ENCODE data around the gene PAXX.

The PAXX gene

DNA sequence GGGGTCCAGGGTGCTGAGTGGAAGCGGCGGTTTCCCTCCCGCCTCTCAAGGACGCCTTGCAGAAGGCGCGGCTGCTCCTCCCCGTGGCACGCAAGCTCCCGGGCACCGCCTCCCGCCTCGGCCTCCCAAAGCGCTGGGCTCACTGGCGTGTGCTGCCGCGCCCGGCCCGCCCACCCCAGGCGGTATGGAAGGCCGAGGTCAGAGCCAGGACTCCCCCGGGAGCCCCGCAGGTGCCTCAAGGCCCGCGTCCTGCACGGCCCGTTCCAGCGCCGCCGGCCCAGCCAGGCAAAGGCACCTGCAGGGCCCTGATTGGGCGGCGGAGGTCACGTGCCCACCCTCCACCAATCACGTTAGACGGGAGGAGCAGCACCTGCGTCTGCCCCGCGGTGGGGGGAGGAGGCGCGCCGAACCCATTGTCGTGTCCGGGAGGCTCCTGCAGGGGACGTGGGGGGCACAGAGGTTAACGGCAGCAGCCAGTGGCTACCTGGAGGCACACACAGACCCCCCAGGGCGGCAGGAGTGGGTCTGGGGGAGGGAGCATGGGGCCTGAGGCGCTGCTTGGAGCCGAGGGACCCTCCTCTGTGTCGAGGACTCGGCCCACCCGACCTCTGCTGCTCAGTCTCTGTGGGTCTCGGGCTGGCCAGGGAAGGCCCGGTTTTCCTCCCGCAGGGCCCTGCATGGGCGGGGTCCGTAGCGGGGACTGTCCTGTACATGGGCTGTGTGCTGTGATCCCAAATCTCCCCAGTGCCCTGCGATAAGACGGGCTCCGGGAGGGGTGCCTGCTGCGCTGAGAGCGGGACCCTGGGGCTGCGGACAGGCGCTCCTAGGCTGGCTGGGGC is 42.2 kb upstream of the PAXX start:
- Mint-ChIP-seq H3K27ac (peak overlapping the region; percentile 85), H3K4me3 (peak overlapping the region; percentile 84)
- peak; percentile 99 for DNase-seq

DNA sequence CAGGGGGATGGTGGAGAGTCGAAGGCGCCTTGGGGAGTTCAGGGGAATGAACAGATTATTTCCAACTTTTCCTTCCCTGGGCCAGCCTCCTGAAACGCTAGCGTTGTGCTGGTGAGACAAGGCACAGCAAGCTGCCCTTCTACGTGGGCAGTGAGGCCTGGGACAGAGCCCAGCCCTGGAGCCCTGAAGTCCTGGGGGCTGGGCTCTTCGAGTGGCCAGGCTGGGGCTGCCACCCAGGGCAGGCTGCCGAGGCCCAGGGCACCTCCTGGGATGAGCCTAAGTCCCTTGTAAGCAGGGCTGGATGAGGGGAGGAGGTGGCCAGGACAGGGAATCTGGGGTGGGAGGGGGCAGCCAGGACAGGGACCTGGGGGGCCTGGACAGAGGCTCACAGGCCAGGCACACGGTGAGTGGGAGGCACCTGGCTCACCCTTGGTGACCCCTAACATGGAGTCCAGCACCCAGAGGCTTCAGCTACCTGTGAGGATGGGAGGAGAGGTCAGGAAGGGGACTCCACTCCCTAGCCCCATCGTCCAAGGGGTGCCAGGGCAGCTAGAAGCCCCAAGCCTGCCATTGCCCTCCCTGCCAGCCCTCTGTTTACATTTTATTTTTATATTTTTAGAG is 41.5 kb upstream of the PAXX start:
- no peaks in the 10 kb centered on the region for H3K36me3 Mint-ChIP-seq
- CTCF ChIA-PET = interaction anchor here (0.8 to 1.4 kb wide), 3 partner anchors 18 to 84 kb away, joined by 3 to 5 read pairs (median 3); no protein-coding TSS in a partner anchor
- peak overlapping the region; percentile 85 for H3K27ac Mint-ChIP-seq
- H3K27me3 Mint-ChIP-seq = peaks cover 10% of the 10 kb centered on the region
- H3K9me3 Mint-ChIP-seq = no peaks in the 10 kb centered on the region
- peak overlapping the region; percentile 82 for H3K4me3 Mint-ChIP-seq
- no peak for DNase-seq
- H3K4me1 Mint-ChIP-seq = peaks cover 16% of the 10 kb centered on the region

More for the DNA sequence above, 42.2 kb upstream of the PAXX start:
- CTCF ChIA-PET = interaction anchor here (1.1 kb wide), 1 partner anchor 19 kb away, joined by 3 read pairs; no protein-coding TSS in a partner anchor
- Mint-ChIP-seq H3K36me3 (no peaks in the 10 kb centered on the region), H3K9me3 (no peaks in the 10 kb centered on the region), H3K27me3 (peaks cover 5% of the 10 kb centered on the region), H3K4me1 (peaks cover 18% of the 10 kb centered on the region)

DNA sequence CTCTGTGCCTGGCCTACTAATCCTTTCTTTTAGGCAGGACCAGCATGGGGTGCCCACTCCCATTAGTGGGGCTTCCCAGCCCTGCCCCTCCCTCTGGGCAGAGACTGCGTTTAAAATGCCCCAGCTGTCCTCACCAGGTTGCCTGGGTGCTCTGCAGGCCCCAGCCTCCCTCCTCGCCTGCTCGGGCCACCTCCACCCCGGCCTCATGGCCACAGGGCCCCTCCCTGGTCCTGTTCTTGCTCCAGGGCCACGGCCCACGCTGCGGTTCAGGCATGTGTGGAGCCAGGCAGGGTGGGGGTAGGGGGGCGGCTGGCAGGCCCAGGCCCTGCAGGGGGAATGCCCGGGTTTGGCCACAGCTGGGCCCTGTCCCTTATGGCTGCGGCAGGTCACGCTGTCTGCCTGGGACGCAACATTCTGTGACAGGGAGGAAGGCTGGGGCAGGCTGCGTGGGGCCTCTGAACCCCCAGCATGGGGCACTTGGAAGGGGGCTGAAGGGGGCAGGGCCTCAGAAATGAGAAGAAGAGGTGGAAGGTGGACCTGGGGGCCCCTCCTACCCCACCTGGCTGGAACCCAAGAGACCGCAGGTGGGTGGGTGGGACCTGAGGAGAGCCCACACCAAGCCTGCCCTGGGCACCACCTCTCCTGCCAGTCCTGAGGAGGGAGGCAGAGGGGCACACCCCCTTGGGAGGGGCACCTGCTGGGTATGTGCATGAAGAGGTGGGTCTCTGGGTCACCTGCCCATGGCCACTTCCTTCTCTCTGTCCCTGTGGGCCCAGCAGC is 40.5 kb upstream of the PAXX start, which contains the start of gene LCN12:
Gene LCN12, plus strand, starts transcription at position 733 of the 780 bp plus-strand sequence. CDS start 55 bp downstream, outside the sequence.
- CTCF ChIA-PET = interaction anchor here (0.8 to 1.4 kb wide), 3 partner anchors 17 to 83 kb away, joined by 3 to 5 read pairs (median 3); no protein-coding TSS in a partner anchor
- Mint-ChIP-seq H3K36me3 (no peaks in the 10 kb centered on the region), H3K27ac (no peak within 1 kb of the TSS), H3K9me3 (peaks cover 6% of the 10 kb centered on the region), H3K4me1 (peaks cover 16% of the 10 kb centered on the region), H3K27me3 (peaks cover 10% of the 10 kb centered on the region), H3K4me3 (no peak within 1 kb of the TSS)
- DNase-seq = no peak

DNA sequence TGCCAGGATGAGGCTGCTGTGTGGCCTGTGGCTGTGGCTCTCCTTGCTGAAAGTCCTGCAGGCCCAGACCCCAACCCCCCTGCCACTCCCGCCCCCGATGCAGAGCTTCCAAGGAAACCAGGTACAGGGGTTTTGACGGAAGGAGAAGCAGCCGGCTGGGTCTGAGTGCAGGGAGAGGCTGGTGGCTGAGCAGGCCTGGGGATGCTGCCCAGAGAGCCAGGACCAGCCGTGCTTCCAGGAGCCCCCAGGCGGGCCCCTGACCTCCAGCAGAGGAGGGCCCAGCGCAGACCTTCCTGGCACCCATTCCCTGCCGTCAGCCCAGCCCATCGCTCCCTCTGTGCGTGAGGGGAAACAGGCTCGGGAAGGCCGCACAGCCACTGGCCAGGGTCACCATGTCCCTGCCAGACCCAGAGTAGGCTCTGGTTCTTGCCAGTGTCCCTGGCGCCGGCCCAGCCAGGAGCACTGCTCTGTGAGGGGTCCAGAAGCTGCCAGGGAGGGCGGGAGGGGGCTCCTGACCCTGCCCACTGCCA is 39.8 kb upstream of the PAXX start:
- Mint-ChIP-seq H3K27me3 (peaks cover 10% of the 10 kb centered on the region), H3K9me3 (peaks cover 7% of the 10 kb centered on the region), H3K4me1 (peaks cover 16% of the 10 kb centered on the region), H3K27ac (no peak overlapping the region), H3K4me3 (no peak overlapping the region), H3K36me3 (no peaks in the 10 kb centered on the region)
- no peak for DNase-seq
- CTCF ChIA-PET = no interaction called here

DNA sequence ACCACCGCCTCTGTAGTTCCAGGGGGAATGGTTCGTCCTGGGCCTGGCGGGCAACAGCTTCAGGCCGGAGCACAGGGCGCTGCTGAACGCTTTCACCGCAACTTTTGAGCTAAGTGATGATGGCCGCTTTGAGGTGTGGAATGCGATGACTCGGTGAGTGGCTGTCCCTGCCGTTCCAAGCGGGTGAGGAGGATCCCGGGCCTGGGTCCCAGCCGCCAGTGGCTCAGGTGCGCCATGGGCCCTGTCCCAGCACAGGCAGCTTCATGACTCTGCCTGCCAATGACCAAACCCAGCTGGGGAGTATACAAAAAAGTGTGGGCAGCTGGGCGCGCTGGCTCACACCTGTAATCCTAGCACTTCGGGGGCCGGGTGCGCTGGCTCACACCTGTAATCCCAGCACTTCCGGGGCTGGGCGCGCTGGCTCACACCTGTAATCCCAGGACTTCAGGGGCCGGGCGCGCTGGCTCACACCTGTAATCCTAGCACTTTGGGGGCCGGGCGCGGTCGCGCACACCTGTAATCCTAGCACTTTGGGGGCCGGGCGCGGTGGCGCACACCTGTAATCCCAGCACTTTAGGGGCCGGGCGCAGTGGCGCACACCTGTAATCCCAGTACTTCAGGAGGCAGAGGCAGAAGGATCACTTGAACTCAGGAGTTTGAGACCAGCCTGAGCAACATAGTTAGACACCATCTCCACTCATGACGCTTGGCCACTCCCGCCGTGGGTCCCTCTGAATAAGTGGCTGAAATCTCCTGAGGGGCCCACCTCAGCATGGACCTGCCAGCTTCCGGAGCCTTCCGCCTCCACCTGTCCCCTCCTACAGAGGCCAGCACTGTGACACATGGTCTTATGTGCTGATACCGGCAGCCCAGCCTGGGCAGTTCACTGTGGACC is 39.1 kb upstream of the PAXX start:
- CTCF ChIA-PET = no interaction called here
- DNase-seq = no peak
- Mint-ChIP-seq H3K4me1 (peaks cover 14% of the 10 kb centered on the region), H3K27me3 (peaks cover 10% of the 10 kb centered on the region), H3K36me3 (no peaks in the 10 kb centered on the region), H3K9me3 (peaks cover 7% of the 10 kb centered on the region), H3K4me3 (no peak overlapping the region), H3K27ac (no peak overlapping the region)

DNA sequence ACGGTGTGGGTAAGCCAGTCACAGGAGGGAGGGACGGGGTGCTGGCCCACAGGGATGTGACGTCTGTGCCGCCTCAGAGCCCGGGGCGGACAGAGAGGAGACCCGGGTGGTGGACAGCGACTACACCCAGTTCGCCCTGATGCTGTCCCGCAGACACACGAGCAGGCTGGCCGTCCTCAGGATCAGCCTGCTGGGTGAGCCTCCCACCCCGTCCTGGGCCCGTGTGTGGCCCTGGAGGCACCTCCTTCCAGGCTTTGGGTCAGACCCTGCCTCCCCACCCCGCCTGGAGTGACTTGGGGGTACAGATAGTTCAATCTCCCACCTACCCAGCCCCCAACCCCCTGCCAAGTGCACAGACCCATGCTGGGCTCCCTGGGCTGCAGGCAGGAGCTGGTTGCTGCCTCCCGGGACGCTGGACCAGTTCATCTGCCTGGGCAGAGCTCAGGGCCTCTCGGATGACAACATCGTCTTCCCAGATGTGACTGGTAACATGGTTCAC is 38.4 kb upstream of the PAXX start:
- H3K36me3 Mint-ChIP-seq = no peaks in the 10 kb centered on the region
- H3K27ac Mint-ChIP-seq = no peak overlapping the region
- DNase-seq = no peak
- H3K27me3 Mint-ChIP-seq = peaks cover 17% of the 10 kb centered on the region
- no peak overlapping the region for H3K4me3 Mint-ChIP-seq
- peaks cover 7% of the 10 kb centered on the region for H3K9me3 Mint-ChIP-seq
- peaks cover 11% of the 10 kb centered on the region for H3K4me1 Mint-ChIP-seq
- CTCF ChIA-PET = no interaction called here

DNA sequence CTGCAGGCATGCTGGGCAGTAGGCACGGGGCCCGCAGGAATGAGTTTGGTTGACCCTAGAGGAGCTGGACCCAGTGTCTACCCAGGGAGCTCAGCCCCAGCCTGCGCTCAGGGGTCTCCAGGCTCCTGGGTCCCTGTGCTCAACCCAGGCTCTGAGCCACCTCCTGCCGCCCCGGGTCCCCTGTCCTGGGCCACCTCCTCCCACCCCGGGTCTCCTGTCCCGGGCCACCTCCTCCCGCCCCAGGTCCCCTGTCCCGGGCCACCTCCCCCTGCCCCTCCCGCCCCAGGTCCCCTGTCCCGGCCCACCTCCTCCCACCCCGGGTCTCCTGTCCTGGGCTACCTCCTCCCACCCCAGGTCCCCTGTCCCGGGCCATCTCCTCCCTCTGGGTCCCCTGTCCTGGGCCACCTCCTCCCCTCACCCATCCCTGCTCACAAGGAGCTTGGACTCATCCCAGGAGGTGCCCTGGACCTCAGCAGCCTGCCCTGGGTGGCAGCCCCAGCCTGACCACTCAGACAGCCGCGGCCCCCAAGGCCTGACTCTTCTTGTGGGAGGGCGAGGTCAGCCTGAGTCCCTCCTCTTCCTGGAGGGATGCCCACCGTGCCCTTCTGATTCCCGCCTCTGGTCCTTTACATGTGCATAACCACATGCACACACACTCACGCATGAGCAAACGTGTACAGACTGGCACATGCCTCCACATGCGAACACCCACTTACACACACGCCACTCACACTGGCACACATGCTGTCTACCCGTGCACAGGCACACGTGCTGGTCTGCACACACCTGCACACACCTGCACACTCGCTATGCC is 37.7 kb upstream of the PAXX start:
- peaks cover 7% of the 10 kb centered on the region for H3K9me3 Mint-ChIP-seq
- peaks cover 10% of the 10 kb centered on the region for H3K4me1 Mint-ChIP-seq
- peaks cover 17% of the 10 kb centered on the region for H3K27me3 Mint-ChIP-seq
- H3K27ac Mint-ChIP-seq = no peak overlapping the region
- H3K36me3 Mint-ChIP-seq = no peaks in the 10 kb centered on the region
- no peak for DNase-seq
- CTCF ChIA-PET = no interaction called here
- no peak overlapping the region for H3K4me3 Mint-ChIP-seq

DNA sequence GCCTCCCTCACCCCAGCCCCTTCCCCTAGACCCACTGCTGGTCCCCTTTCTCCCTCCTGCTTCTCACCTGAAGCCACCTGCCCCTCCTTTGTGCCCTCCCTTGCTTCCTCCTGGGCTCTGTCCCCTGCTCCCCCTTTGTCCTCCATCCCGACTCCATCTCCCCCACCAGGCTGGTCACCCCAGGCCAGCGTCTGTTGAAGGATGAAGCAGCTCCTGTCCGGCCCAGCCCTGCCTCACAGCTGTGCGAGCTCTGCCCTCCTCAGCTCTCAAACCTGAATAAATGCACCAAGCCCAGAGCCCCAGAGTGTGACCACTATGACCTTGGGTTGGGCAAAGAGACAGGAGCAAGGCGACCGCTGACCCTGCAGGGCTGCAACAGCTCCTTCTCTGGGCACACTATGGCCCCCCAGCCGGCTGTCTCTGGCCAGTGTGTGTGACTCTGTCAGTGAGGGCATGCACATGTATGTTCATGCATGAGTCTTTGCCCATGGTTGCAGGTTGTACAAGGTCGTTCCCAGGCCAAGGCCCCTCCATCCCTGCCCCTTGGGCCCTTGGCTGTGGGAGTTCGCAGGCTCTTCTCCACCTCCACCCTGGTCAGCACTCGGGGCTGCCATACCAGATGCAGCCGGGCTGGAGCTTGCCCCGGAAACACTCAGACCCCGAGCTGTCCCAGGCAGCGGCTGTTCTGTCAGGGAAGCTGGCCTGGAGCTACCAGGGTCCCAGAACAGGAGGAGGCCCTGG is 36.9 kb upstream of the PAXX start:
- H3K36me3 Mint-ChIP-seq = no peaks in the 10 kb centered on the region
- H3K27ac Mint-ChIP-seq = no peak overlapping the region
- no peak overlapping the region for H3K4me3 Mint-ChIP-seq
- peaks cover 17% of the 10 kb centered on the region for H3K27me3 Mint-ChIP-seq
- H3K4me1 Mint-ChIP-seq = peaks cover 12% of the 10 kb centered on the region
- peaks cover 7% of the 10 kb centered on the region for H3K9me3 Mint-ChIP-seq
- DNase-seq = no peak
- CTCF ChIA-PET = no interaction called here

DNA sequence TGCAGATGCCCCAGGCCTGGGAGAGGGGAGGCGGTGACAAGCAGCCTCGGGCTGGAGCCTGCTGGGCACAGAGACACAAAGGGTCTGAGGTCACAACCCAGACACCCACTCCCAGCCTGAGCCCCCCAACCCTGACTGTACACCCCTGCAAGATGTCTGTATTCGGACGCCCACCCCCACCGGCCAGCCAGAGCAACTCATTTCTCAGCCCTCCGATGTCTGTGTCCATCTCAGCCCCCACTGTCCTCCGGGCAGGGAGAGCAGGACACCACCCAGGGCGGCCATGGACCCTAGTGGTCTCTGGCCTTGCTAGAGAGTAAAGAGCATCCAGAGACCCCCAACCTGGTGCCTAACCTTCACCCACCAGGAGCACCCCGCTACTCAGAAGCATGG is 36.3 kb upstream of the PAXX start:
- Mint-ChIP-seq H3K36me3 (no peaks in the 10 kb centered on the region), H3K9me3 (peaks cover 7% of the 10 kb centered on the region), H3K4me3 (no peak overlapping the region), H3K4me1 (peaks cover 14% of the 10 kb centered on the region), H3K27me3 (peaks cover 17% of the 10 kb centered on the region), H3K27ac (no peak overlapping the region)
- CTCF ChIA-PET = no interaction called here
- no peak for DNase-seq

DNA sequence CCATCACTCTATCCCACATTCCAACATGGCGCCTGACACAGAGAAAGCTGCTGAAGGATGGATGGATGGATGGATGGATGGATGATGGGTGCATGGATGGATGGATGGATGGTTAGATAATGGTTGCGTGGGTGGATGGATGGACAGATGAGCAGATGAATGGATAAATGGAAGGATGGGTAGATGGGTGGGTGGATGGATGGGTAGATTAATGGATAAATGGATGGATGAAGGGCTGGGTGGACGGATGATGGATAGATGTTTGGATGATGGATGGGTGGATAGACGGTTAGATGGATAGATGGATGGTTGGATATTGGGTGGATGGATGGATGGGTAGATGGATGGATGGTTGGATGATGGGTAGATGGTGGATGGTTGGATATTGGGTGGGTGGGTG is 35.6 kb upstream of the PAXX start:
- Mint-ChIP-seq H3K4me3 (no peak overlapping the region), H3K27ac (no peak overlapping the region), H3K36me3 (no peaks in the 10 kb centered on the region), H3K27me3 (peaks cover 19% of the 10 kb centered on the region), H3K9me3 (peaks cover 7% of the 10 kb centered on the region), H3K4me1 (peaks cover 16% of the 10 kb centered on the region)
- DNase-seq = no peak
- CTCF ChIA-PET = no interaction called here

DNA sequence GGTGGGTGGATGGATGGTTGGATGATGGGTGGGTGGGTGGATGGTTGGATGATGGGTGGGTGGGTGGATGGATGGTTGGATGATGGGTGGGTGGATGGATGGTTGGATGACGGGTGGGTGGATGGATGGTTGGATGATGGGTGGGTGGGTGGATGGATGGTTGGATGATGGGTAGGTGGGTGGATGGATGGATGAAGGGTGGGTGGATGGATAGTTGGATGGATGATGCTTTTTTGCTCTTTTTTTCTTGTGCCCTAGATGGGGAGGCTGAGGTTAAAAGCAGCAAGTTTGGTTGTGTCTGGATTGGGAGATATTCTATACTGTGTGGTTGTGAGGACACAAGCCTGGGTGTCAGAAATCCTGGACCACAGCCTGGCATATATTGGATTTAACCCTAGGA is 34.8 kb upstream of the PAXX start:
- no peak overlapping the region for H3K4me3 Mint-ChIP-seq
- peaks cover 21% of the 10 kb centered on the region for H3K4me1 Mint-ChIP-seq
- no peaks in the 10 kb centered on the region for H3K36me3 Mint-ChIP-seq
- CTCF ChIA-PET = no interaction called here
- peaks cover 7% of the 10 kb centered on the region for H3K9me3 Mint-ChIP-seq
- no peak overlapping the region for H3K27ac Mint-ChIP-seq
- DNase-seq = no peak
- peaks cover 21% of the 10 kb centered on the region for H3K27me3 Mint-ChIP-seq

DNA sequence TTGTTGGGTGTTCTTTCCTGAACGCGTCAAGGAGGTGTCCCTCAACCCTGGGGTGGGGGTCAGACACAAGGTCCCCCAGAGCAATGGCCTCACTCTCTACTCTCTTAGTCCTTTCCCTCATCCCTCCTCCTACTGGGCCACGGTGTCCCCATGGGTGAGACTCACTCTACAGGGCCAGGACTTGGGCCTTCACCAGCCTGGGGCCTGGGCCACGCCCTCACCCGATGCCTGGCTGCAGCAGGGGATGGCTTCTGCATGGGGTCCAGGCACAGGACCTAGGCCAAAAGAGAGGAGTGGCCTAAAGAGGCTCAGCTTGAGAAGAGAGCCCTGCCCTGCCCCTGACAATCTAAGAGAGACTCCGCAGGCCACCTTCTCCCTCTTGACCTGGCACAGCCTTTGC is 34.3 kb upstream of the PAXX start:
- Mint-ChIP-seq H3K4me3 (no peak overlapping the region), H3K4me1 (peaks cover 26% of the 10 kb centered on the region), H3K36me3 (no peaks in the 10 kb centered on the region), H3K27me3 (peaks cover 21% of the 10 kb centered on the region), H3K9me3 (peaks cover 7% of the 10 kb centered on the region), H3K27ac (no peak overlapping the region)
- CTCF ChIA-PET = no interaction called here
- no peak for DNase-seq
